ENCODE results near the gene P3R3URF.

- peak in 2 of 3 donors; percentile 33 to 35 for TF ChIP-seq POLR2AphosphoS5 (IDR thresholded peaks at IDR 0.05)
- no peak for TF ChIP-seq CTCF (IDR thresholded peaks at IDR 0.05)
- no peak for TF ChIP-seq POLR2A (IDR thresholded peaks at IDR 0.05)
Measured at GRCh38 chr1:46183079-46183847, 7.0 kb upstream of the P3R3URF start.
